Cardiac muscle cell (in vitro differentiated cells and primary cell): ENCODE measurements around the gene CFAP251. TPM values are rescaled to one million over a fixed set of nuclear protein-coding genes. Genes with fewer than 3 reads are reported as not detected.
"Not testable (repeated sequence)": the region's sequence is repeated elsewhere in the genome, so short reads cannot be mapped to it uniquely, and the experiment has no call there.

Experiments used
- DNase-seq, 2 donors: peaks; one replicate each; pipeline versions ENCODE4 v3.0.0 to v3.0.0-alpha.2; 2010 to 2017; ENCODE audit warnings: low read depth in 1 of 2, low spot score in 1 of 2
- H3K27ac ChIP-seq: fragments of 200-600 bp; sonication (generic); 2 replicates; pipeline ENCODE4 v1.5.1; 2016
- H3K27me3 ChIP-seq: fragments of 200-600 bp; sonication (generic); 2 replicates; pipeline ENCODE4 v1.6.0; 2016; ENCODE audit warnings: control low read depth
- H3K36me3 ChIP-seq: fragments of 200-600 bp; sonication (generic); 2 replicates; pipeline ENCODE4 v1.5.1; 2016; ENCODE audit warnings: control low read depth
- H3K4me1 ChIP-seq: fragments of 200-600 bp; sonication (generic); 2 replicates; pipeline ENCODE4 v1.8.1; 2017; ENCODE audit warnings: low read depth, mild to moderate bottlenecking, mixed run types
- H3K4me3 ChIP-seq: fragments of 200-600 bp; sonication (generic); 2 replicates; pipeline ENCODE4 v1.5.1; 2016; ENCODE audit warnings: mild to moderate bottlenecking
- H3K9me3 ChIP-seq: fragments of 200-600 bp; sonication (generic); 2 replicates; pipeline ENCODE4 v1.5.1; 2017; ENCODE audit warnings: low read depth, mild to moderate bottlenecking, control low read depth
- CTCF ChIP-seq: IDR thresholded peaks from 2 replicates; pipeline ENCODE4 v1.5.1; 2012; ENCODE audit warnings: low read depth, mild to moderate bottlenecking, low read length
- polyA plus RNA-seq: library from polyadenylated mRNA; unstranded; fragments of >200 nt; fragmentation: Nextera tagmentation; extraction: Ambion mirVana; gene quantifications from 2 replicates; pipeline ENCODE4 v1.2.1, GENCODE V29; 2016
- total RNA-seq: library from RNA; depleted of rRNA; stranded (reverse); fragments of >200 nt; gene quantifications from 2 replicates; pipeline ENCODE4 v1.2.3, GENCODE V29; 2016

Gene CFAP251
- total and polyA plus RNA-seq, 2 experiments from 2014 or later, result 1.7 to 3.8 TPM

- Histone ChIP-seq H3K9me3 (no peaks in the 10 kb centered on the region), H3K4me3 (no peak overlapping the region), H3K36me3 (no peaks in the 10 kb centered on the region), H3K27me3 (no peaks in the 10 kb centered on the region), H3K27ac (peak overlapping the region; percentile 4), H3K4me1 (peaks cover 5% of the 10 kb centered on the region)
- peak in 1 of 2 donors; percentile 57 for DNase-seq
- TF ChIP-seq CTCF, result no peak
Observed at GRCh38 chr12:121925358-121925695, 6.9 kb downstream of the CFAP251 start.

GRCh38 chr12:121926874-121927706 is 8.7 kb downstream of the CFAP251 start:
- Histone ChIP-seq H3K27me3 (no peaks in the 10 kb centered on the region), H3K9me3 (no peaks in the 10 kb centered on the region), H3K36me3 (no peaks in the 10 kb centered on the region), H3K4me3 (no peak overlapping the region), H3K27ac (no peak overlapping the region), H3K4me1 (peaks cover 5% of the 10 kb centered on the region)
- no peak for TF ChIP-seq CTCF
- DNase-seq, result no peak

- no peaks in the 10 kb centered on the region for H3K36me3 ChIP-seq
- no peak overlapping the region for H3K27ac ChIP-seq
- no peaks in the 10 kb centered on the region for H3K27me3 ChIP-seq
- no peak for DNase-seq
- H3K9me3 ChIP-seq, result no peaks in the 10 kb centered on the region
- H3K4me1 ChIP-seq, result peaks cover 5% of the 10 kb centered on the region
- TF ChIP-seq CTCF, result no peak
- no peak overlapping the region for H3K4me3 ChIP-seq
Observed at GRCh38 chr12:121927813-121928212, 9.4 kb downstream of the CFAP251 start.

- not testable (repeated sequence) for DNase-seq, H3K36me3 ChIP-seq, H3K27ac ChIP-seq, H3K27me3 ChIP-seq, H3K4me1 ChIP-seq, H3K4me3 ChIP-seq, H3K9me3 ChIP-seq
Observed at GRCh38 chr12:121929545-121929944, 11.2 kb downstream of the CFAP251 start.

GRCh38 chr12:121930862-121931261 is 12.5 kb downstream of the CFAP251 start:
- H3K27ac ChIP-seq, result no peak overlapping the region
- no peak overlapping the region for H3K4me3 ChIP-seq
- no peaks in the 10 kb centered on the region for H3K27me3 ChIP-seq
- DNase-seq, result no peak
- no peaks in the 10 kb centered on the region for H3K36me3 ChIP-seq
- no peaks in the 10 kb centered on the region for H3K9me3 ChIP-seq
- H3K4me1 ChIP-seq, result no peaks in the 10 kb centered on the region
- no peak for TF ChIP-seq CTCF

- Histone ChIP-seq H3K27ac (no peak overlapping the region), H3K9me3 (no peaks in the 10 kb centered on the region), H3K27me3 (no peaks in the 10 kb centered on the region), H3K4me1 (no peaks in the 10 kb centered on the region), H3K36me3 (no peaks in the 10 kb centered on the region), H3K4me3 (no peak overlapping the region)
- DNase-seq, result no peak
- no peak for TF ChIP-seq CTCF
Observed at GRCh38 chr12:121932176-121932536, 13.8 kb downstream of the CFAP251 start.
